ENCODE data around the gene FBXO10. TPM values are rescaled to one million over a fixed set of nuclear protein-coding genes. Genes with fewer than 3 reads are reported as not detected.

Gene FBXO10
- total and polyA plus RNA-seq, 2 of the 8 experiments (the other 6 are each of a cell fraction or from before 2014, with no cell fraction given) = 13.1 to 13.9 TPM

- Histone ChIP-seq H2BK120ac (replicated peaks; ENCODE audit: low read depth, low read length) (no peak overlapping the region), H3K4me2 (ENCODE audit: insufficient read depth in 1 of 2, low read depth in 2 of 2, low read length in 2 of 2) (no peak overlapping the region), H3K56ac (replicated peaks; ENCODE audit: insufficient read length, low read depth, low read length) (no peak overlapping the region), H2BK12ac (ENCODE audit: low read depth, low read length) (no peak overlapping the region), H2BK20ac (ENCODE audit: low read length) (no peak overlapping the region), H3K36me3 (ENCODE audit: control insufficient read depth in 2 of 4, insufficient read depth in 4 of 4, low read length in 3 of 4) (peaks cover 9 to 24% (median 18%) of the 10 kb centered on the region in 4 experiments), H4K20me1 (replicated peaks in 1 of 2; ENCODE audit: control insufficient read depth in 1 of 2, insufficient read depth in 2 of 2, low read length in 2 of 2) (peaks cover 0 to 2% of the 10 kb centered on the region in 2 experiments), H3K27me3 (replicated peaks in 1 of 4; ENCODE audit: control insufficient read depth in 3 of 4, extremely low read depth in 1 of 4, insufficient read depth in 3 of 4, low read length in 3 of 4) (no peaks in the 10 kb centered on the region), H3K14ac (ENCODE audit: insufficient read length) (no peak overlapping the region), H3K4ac (replicated peaks; ENCODE audit: insufficient read length, low read depth, low read length) (no peak overlapping the region), H2BK5ac (ENCODE audit: low read depth, low read length) (no peak overlapping the region), H2AFZ (ENCODE audit: low read length) (no peak overlapping the region), H3K4me3 (ENCODE audit: extremely low read depth in 1 of 4, insufficient read depth in 2 of 4, low read depth in 3 of 4, low read length in 4 of 4) (no peak overlapping the region), H3K4me1 (replicated peaks in 1 of 4; ENCODE audit: control insufficient read depth in 3 of 4, insufficient read depth in 4 of 4, low read length in 3 of 4) (no peaks in the 10 kb centered on the region), H3K79me2 (ENCODE audit: control insufficient read depth in 1 of 2, insufficient read depth in 2 of 2, low read length in 2 of 2) (no peaks in the 10 kb centered on the region), H3K23ac (ENCODE audit: insufficient read length) (no peak overlapping the region), H3K79me1 (ENCODE audit: low read depth, low read length) (no peaks in the 10 kb centered on the region), H3K9me3 (ENCODE audit: insufficient read depth in 2 of 2, low read depth in 1 of 2, low read length in 1 of 2) (no peaks in the 10 kb centered on the region), H3K23me2 (ENCODE audit: low read depth, low read length) (no peaks in the 10 kb centered on the region), H4K5ac (ENCODE audit: insufficient read length, low read depth, low read length) (no peak overlapping the region), H3K18ac (ENCODE audit: extremely low read depth, low read length) (no peak overlapping the region), H4K91ac (replicated peaks; ENCODE audit: insufficient read length, low read length) (no peak overlapping the region), H4K8ac (ENCODE audit: extremely low read depth, insufficient read depth, low read length) (no peak overlapping the region), H3K9ac (replicated peaks in 1 of 4; ENCODE audit: extremely low read depth in 1 of 4, low read depth in 3 of 4, low read length in 3 of 4) (no peak overlapping the region), H2AK5ac (ENCODE audit: low read depth, low read length) (no peak overlapping the region), H2BK15ac (ENCODE audit: low read length) (no peak overlapping the region), H3K27ac (ENCODE audit: low read depth, low read length) (no peak overlapping the region)
- ChIA-PET CTCF (ENCODE audit: partially characterized antibody) (no interaction called here), POLR2A (ENCODE audit: partially characterized antibody) (interaction anchor here (1.1 kb wide), 1 partner anchor 22 kb away, joined by 5 read pairs; no protein-coding TSS in a partner anchor)
- no peak for DNase-seq (ENCODE audit: low read depth in 1 of 2, low spot score in 2 of 2)
- no peak for FAIRE-seq
- WGBS, 2 experiments (ENCODE audit: extremely low coverage in 1 of 2, insufficient coverage in 1 of 2, insufficient read length in 1 of 2, insufficient replicate concordance in 2 of 2, low coverage in 1 of 2, low lambda C conversion rate in 2 of 2, missing lambda C conversion rate in 1 of 2) = 87% methylated on average over 7 of the region's 7 CpGs; no CpG with 5 or more reads in 1 of the 2 experiments
- no peak for TF ChIP-seq ATF2 (IDR thresholded peaks at IDR 0.05; ENCODE audit: low read length)
- TF ChIP-seq NRF1 (IDR thresholded peaks at IDR 0.05; ENCODE audit: low read depth, low read length) = no peak
- no peak for TF ChIP-seq EP300 (IDR thresholded peaks at IDR 0.05; ENCODE audit: borderline replicate concordance in 1 of 2, low read depth in 2 of 2, low read length in 2 of 2)
- no peak for TF ChIP-seq CTBP2 (IDR thresholded peaks at IDR 0.05; ENCODE audit: borderline replicate concordance, insufficient read depth, insufficient read length, low read length)
- TF ChIP-seq EZH2 (IDR thresholded peaks at IDR 0.05; ENCODE audit: low read depth, low read length, severe bottlenecking) = no peak
- no peak for TF ChIP-seq RXRA (IDR thresholded peaks at IDR 0.05; ENCODE audit: insufficient read depth, low read depth, low read length)
- no peak for TF ChIP-seq ZNF274 (IDR thresholded peaks at IDR 0.05; ENCODE audit: borderline replicate concordance, extremely low read depth, low read length)
- TF ChIP-seq, protein P1, sequence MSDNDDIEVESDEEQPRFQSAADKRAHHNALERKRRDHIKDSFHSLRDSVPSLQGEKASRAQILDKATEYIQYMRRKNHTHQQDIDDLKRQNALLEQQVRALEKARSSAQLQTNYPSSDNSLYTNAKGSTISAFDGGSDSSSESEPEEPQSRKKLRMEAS (IDR thresholded peaks at IDR 0.05) = no peak
- TF ChIP-seq CBX8 (IDR thresholded peaks at IDR 0.05; ENCODE audit: borderline replicate concordance, low read depth, low read length) = no peak
- no peak for TF ChIP-seq TBP (IDR thresholded peaks at IDR 0.05; ENCODE audit: low read depth, low read length)
- TF ChIP-seq KDM1A (IDR thresholded peaks at IDR 0.05; ENCODE audit: borderline replicate concordance, low read length) = no peak
Observed at GRCh38 chr9:37534412-37534811, 41.8 kb downstream of the FBXO10 start.
